Stimulated activated CD4-positive, alpha-beta T cell treated with anti-CD3 and anti-CD28 coated beads, Interleukin-4, amount 100 ng/mL, for 48 hours (primary cell): ENCODE results near the gene STOML2.

ENCODE experiments used
- DNase-seq, 2 donors: peaks; one replicate each; pipeline ENCODE4 v3.0.0-alpha.2; 2020; ENCODE audit warnings: low read depth in 2 of 2

The STOML2 gene

DNA sequence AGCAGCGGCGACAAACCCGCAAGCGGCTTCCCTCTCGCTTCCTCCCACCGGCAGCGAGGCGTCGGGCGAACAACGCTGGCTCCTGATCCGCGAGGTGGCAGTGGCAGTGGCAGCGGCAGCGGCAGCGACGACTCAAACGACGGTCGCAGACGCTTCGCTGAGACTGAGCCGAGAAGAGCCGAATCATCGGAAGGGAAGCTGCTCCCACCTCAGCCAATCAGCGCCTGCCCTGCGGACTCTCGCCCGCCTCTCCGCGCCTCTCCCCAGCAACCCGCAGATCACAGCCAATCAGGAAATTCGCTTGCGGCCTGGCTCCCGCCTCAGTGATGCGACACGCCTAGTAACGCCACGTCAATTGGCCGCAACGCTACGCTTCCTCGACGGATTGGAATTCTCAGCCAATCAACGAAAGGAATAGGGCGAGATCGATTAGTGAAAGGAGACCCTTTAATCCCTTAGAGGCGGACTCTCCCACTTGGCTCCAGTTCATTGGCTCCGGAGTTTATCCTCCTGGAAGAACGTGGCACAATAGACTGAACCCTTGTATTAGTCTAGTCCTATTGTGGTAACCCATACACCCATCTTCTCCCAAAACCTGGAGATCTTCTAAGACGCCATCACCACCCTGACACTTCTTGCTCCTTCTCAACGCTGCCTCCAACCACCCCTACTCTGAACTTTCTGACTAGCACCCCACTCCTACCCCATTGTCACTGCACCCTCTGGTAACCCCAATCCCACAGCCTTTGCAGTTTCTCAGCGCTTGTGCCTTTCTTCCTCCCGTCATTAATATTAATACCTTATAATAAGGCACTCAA, 30.3 kb downstream of the STOML2 start, which contains the start of gene VCP:
VCP (minus strand) TSS at position 165 of the 818 bp plus-strand sequence. CDS start 272 bp downstream, outside the sequence.
- peak; percentile 91 to 96 for DNase-seq

DNA sequence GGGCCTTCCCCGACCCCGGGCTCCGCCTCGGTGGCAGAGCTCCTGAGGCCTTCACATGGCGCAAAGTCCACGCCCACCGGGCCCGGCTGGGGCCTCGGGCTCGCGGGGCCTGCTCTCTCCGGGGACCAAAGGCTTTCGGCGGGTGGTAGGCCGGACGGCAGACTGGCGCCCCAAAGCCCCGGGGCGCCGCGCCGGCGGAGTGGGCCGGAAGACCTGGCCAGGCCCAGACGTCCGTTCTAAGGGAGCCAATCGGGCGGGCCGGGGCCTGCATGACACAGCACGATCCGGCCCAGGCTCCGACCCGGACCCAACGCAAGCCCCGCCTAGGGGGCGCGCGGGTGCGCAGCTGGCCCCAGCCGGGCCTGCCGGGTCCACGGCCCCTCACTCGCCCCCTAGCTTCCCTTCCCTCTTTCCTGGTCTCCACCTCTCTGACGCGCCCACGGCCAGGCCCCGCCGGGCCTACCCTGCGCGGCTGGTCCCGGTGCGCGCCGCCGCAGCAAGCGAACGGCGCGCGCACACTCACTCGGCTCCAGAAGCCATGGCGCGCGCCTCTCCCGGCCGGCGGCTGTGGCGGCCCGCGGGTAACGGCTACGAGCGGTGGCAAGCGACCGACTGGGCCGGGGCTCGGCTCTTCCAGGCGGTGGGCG, 31.0 kb downstream of the STOML2 start:
- DNase-seq = peak; percentile 55 to 65

GRCh38 chr9:35070823-35071813, 31.8 kb downstream of the STOML2 start:
- DNase-seq = no peak

- no peak for DNase-seq
These were observed 33.9 kb downstream of the STOML2 start for GRCh38 chr9:35069020-35069419.

- DNase-seq = no peak
These were observed 35.9 kb downstream of the STOML2 start for GRCh38 chr9:35067056-35067455.

DNA sequence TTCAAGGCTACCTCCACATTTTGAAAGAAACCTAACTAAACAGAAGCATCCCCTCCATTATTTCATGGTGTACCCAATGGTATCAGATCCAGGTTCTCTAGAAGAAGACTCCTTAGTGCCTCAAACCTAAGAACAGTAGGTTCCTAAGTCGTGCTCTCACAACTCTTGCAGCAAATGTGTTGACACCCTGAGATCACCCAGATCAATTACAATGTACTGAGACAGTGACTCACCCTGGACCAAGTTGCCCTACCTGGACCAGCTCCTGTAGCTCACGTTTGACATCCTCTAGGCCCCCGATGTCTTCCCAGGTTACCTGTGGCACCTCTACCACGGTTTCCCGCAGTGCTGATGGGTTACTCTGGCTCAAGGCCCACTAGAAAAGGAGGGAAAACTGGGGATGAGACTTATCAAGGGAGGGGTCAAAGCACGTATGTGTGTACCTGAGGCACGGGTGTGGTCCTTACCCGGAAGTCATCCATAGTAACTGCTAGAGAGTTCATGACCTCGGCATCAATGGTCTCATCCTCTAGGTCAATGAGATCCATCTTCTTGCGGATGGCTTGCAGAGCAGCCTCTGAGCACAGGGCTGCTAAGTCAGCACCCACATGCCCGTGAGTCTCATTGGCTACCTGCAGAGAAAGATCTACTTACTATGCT, 42.3 kb downstream of the STOML2 start:
- DNase-seq = no peak

- DNase-seq = no peak
These were observed 43.5 kb downstream of the STOML2 start for GRCh38 chr9:35059438-35059837.

DNA sequence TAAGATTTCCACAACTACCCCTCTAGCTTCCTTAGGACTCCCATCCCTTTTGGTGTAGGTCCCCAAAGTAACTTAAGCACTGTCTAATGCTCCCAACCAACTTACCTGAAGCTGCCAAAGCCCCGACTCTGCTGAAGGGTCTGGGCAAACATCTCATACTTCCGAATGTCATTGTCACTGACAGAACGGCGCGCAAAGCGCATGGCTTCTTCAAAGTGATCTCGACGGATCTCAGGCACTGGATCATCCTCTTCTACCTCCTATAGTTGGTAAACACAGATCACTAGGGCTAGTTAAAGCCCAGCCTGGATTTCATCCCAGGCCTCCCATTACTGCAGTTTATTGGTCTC, 45.7 kb downstream of the STOML2 start:
- DNase-seq = no peak

DNA sequence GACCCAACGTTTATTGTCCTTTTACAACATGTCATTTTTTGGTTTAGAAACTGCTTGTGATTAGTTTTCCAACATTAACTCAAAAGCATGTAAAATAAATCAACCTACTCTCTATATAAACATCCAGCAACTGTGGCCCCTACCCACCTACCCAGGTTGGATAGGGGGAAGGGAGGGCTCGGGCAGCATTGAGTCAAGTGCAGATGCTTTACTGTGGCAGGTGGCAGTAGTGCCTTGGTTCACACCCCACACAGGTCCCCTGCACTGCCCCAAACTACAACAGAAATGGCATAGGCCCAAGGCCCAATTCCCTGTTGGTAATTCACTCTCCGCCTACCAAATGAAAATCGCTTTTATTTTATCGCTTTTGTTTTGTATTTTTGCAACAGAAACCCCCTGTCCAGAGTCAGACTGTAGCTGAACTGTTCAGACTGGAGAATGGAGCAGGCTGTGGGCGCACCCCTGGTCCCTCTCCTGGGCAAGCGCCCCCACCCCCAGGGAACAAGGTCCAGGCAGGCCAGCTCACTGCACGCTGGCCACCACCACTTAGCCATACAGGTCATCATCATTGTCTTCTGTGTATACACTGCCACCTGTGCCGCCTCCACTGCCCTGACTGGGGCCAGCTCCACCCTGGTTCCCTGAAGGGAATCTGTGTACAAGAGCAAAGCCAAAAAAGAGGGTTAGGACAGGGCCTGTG, 46.2 kb downstream of the STOML2 start:
- no peak for DNase-seq

DNA sequence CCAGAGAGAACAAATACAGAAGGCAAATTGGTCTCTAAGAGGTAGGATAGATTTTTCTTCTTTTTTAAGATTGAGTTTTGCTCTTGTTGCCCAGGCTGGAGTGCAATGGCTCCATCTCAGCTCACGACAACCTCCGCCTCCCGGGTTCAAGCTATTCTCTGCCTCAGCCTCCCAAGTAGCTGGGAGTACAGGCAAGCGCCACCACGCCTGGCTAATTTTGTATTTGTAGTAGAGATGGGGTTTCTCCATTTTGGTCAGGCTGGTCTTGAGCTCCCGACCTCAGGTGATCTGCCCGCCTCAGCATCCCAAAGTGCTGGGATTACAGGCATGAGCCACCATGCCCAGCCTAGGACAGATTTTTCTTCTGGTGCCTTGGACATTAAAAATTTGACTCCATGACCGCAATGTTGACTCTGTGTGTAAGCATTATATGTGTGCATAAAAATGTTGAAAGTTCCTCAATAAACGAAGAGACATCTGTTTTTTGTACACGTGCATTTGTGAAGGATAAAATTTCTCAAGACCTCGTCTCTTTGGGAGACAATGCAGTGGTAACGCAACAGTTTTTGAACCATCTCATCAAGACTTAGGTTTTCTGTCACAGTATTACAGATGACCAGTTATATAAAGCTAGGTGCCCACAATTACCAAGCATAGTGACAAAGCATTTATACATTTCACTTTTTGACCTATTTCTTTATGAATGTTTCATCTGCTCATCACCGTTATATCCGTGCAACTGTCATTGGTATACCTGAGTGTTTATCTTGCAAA, 47.9 kb downstream of the STOML2 start:
- DNase-seq = no peak

DNA sequence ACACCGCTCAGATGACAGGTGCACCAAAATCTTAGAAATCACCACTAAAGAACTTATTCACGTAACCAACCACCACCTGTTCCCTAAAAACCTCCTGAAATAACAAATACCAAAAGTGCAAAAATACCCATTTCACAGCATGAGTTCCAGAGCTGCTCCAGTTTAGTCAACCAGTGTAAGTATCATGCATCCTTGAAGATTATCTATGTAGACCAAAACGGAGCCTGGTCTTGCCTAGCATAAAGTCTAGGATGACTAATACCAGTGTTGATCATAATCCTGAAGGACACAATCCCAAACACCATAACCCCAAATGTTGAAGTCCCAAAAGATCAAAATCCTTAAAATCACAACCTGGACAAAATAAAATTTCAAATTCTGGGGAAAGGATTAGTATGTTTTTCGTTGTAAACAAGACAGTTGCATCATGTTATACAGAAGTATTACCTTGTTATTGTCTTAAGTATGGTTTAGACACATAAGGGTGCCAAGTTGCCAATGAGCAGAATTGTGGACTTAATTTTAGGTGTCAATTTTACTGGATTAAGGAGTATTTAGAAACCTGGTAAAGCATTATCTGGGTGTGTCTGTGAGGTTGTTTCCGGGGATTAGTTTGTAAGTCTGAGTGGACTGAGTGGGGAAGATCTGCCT, 48.6 kb downstream of the STOML2 start:
- DNase-seq = no peak

GRCh38 chr9:35051069-35051967, 51.6 kb downstream of the STOML2 start:
- peak; percentile 37 to 54 for DNase-seq
